H9 (cell line): ENCODE measurements around the gene CAGE1. TPM values are rescaled to one million over a fixed set of nuclear protein-coding genes. Genes with fewer than 3 reads are reported as not detected.
"Not testable (repeated sequence)": the region's sequence is repeated elsewhere in the genome, so short reads cannot be mapped to it uniquely, and the experiment has no call there.

Source experiments
- DNase-seq: peaks from one replicate; pipeline ENCODE4 v3.0.0-alpha.2; 2017
- H2AFZ ChIP-seq: one replicate; pipeline ENCODE4 v1.6.1; 2013; ENCODE audit warnings: mild to moderate bottlenecking, low read length, control low read depth, moderate library complexity
- H2AK5ac ChIP-seq: 2 replicates; pipeline ENCODE4 v1.6.1; 2013; ENCODE audit warnings: low read length, control low read depth, mixed read lengths; ENCODE audit not compliant: insufficient read length
- H2BK120ac ChIP-seq: one replicate; pipeline ENCODE4 v1.6.1; 2013; ENCODE audit warnings: low read depth, mild to moderate bottlenecking, low read length, control low read depth, inconsistent platforms; ENCODE audit not compliant: poor library complexity, severe bottlenecking
- H2BK12ac ChIP-seq: 2 replicates; pipeline ENCODE4 v1.6.1; 2013; ENCODE audit warnings: low read length, control low read depth, mixed read lengths, low read depth; ENCODE audit not compliant: insufficient read length
- H2BK15ac ChIP-seq: 2 replicates; pipeline ENCODE4 v1.6.1; 2013; ENCODE audit warnings: low read depth, low read length, control low read depth
- H2BK20ac ChIP-seq: one replicate; pipeline ENCODE4 v1.6.1; 2013; ENCODE audit warnings: low read depth, mild to moderate bottlenecking, low read length, control low read depth, inconsistent platforms; ENCODE audit not compliant: poor library complexity, severe bottlenecking
- H2BK5ac ChIP-seq: 2 replicates; pipeline ENCODE4 v1.6.1; 2013; ENCODE audit warnings: low read length, control low read depth, mixed read lengths; ENCODE audit not compliant: insufficient read length
- H3K14ac ChIP-seq: 2 replicates; pipeline ENCODE4 v1.6.1; 2013; ENCODE audit warnings: low read length, control low read depth; ENCODE audit not compliant: insufficient read depth
- H3K18ac ChIP-seq: 2 replicates; pipeline ENCODE4 v1.6.1; 2013; ENCODE audit warnings: low read depth, mild to moderate bottlenecking, mixed read lengths, low read length, control low read depth; ENCODE audit not compliant: insufficient read length
- H3K23ac ChIP-seq: 2 replicates; pipeline ENCODE4 v1.6.1; 2013; ENCODE audit warnings: low read length, control low read depth, mixed read lengths, low read depth; ENCODE audit not compliant: insufficient read length
- H3K23me2 ChIP-seq: 2 replicates; pipeline ENCODE4 v1.6.1; 2013; ENCODE audit warnings: low read depth, mild to moderate bottlenecking, mixed read lengths, low read length, control low read depth; ENCODE audit not compliant: insufficient read length, poor library complexity, severe bottlenecking
- H3K27ac ChIP-seq: 2 replicates; pipeline ENCODE4 v1.5.1; 2013; ENCODE audit warnings: low read length, control low read depth, mixed read lengths, low read depth; ENCODE audit not compliant: insufficient read length
- H3K27me3 ChIP-seq: 2 replicates; pipeline ENCODE4 v1.6.1; 2013; ENCODE audit warnings: low read length, control low read depth, inconsistent platforms; ENCODE audit not compliant: insufficient read depth
- H3K4ac ChIP-seq: 2 replicates; pipeline ENCODE4 v1.6.1; 2013; ENCODE audit warnings: low read depth, mild to moderate bottlenecking, control low read depth, inconsistent platforms, low read length, moderate library complexity
- H3K4me1 ChIP-seq: 2 replicates; pipeline ENCODE4 v1.6.1; 2013; ENCODE audit warnings: low read length, control low read depth, inconsistent platforms; ENCODE audit not compliant: insufficient read depth
- H3K4me2 ChIP-seq: 2 replicates; pipeline ENCODE4 v1.6.1; 2013; ENCODE audit warnings: low read length, control low read depth, mixed read lengths; ENCODE audit not compliant: insufficient read length, insufficient read depth
- H3K56ac ChIP-seq: 2 replicates; pipeline ENCODE4 v1.6.1; 2013; ENCODE audit warnings: low read depth, mild to moderate bottlenecking, mixed read lengths, low read length, control low read depth; ENCODE audit not compliant: insufficient read length
- H3K79me1 ChIP-seq: 2 replicates; pipeline ENCODE4 v1.6.1; 2013; ENCODE audit warnings: low read depth, mild to moderate bottlenecking, moderate library complexity, low read length, control low read depth, inconsistent platforms; ENCODE audit not compliant: insufficient read depth, poor library complexity, severe bottlenecking
- H3K79me2 ChIP-seq: 2 replicates; pipeline ENCODE4 v1.6.1; 2013; ENCODE audit warnings: low read length, control low read depth, inconsistent platforms; ENCODE audit not compliant: insufficient read depth
- H3K9ac ChIP-seq: 2 replicates; pipeline ENCODE4 v1.6.1; 2013; ENCODE audit warnings: low read length, control low read depth, mixed read lengths; ENCODE audit not compliant: insufficient read length; ENCODE audit errors: extremely low read depth
- H3K9me3 ChIP-seq: one replicate; pipeline ENCODE4 v1.6.1; 2013; ENCODE audit warnings: low read depth, low read length, inconsistent platforms; ENCODE audit not compliant: control insufficient read depth
- H3T11ph ChIP-seq: one replicate; pipeline ENCODE4 v1.6.1; 2013; ENCODE audit warnings: mild to moderate bottlenecking, low read length, control low read depth, inconsistent platforms
- H4K20me1 ChIP-seq: one replicate; pipeline ENCODE4 v1.6.1; 2013; ENCODE audit not compliant: control insufficient read depth, insufficient read length, insufficient read depth
- H4K5ac ChIP-seq: 2 replicates; pipeline ENCODE4 v1.6.1; 2013; ENCODE audit warnings: low read depth, mild to moderate bottlenecking, mixed read lengths, low read length, control low read depth; ENCODE audit not compliant: insufficient read length
- H4K8ac ChIP-seq: replicated peaks from 2 replicates; pipeline ENCODE4 v1.6.1; 2013; ENCODE audit warnings: low read length, control low read depth, mixed read lengths, low read depth; ENCODE audit not compliant: insufficient read length
- H4K91ac ChIP-seq: 2 replicates; pipeline ENCODE4 v1.6.1; 2013; ENCODE audit warnings: low read depth, mild to moderate bottlenecking, moderate library complexity, mixed read lengths, low read length, control low read depth; ENCODE audit not compliant: insufficient read length
- H3K27ac Mint-ChIP-seq, 3 experiments: 2 replicates in 2 of 3; 3 replicates in 1 of 3; pipeline ENCODE4 v1.8.0; 2020 to 2021; ENCODE audit warnings: mixed read lengths in 3 of 3, mild to moderate bottlenecking in 1 of 3, moderate library complexity in 1 of 3
- H3K27me3 Mint-ChIP-seq: 2 replicates; pipeline ENCODE4 v1.8.0; 2021; ENCODE audit warnings: low read depth, mild to moderate bottlenecking, moderate library complexity, mixed read lengths
- H3K36me3 Mint-ChIP-seq, 3 experiments: 2 replicates in 2 of 3; 3 replicates in 1 of 3; pipeline ENCODE4 v1.8.0; 2020 to 2021; ENCODE audit warnings: low read depth in 3 of 3, mixed read lengths in 3 of 3; ENCODE audit not compliant: insufficient read depth in 1 of 3
- H3K4me1 Mint-ChIP-seq, 2 experiments: 2 replicates each; pipeline ENCODE4 v1.8.0; 2020; ENCODE audit warnings: mixed read lengths in 2 of 2
- H3K4me3 Mint-ChIP-seq, 2 experiments: 2 replicates in 1 of 2; 3 replicates in 1 of 2; pipeline ENCODE4 v1.8.0; 2020 to 2021; ENCODE audit warnings: mild to moderate bottlenecking in 2 of 2, mixed read lengths in 2 of 2, moderate library complexity in 1 of 2
- H3K9me3 Mint-ChIP-seq, 2 experiments: 2 replicates in 1 of 2; 3 replicates in 1 of 2; pipeline ENCODE4 v1.8.0; 2020; ENCODE audit warnings: mild to moderate bottlenecking in 2 of 2, mixed read lengths in 2 of 2, moderate library complexity in 1 of 2
- CTCF ChIP-seq: fragments of 200-600 bp; sonication (generic); conservative IDR thresholded peaks from 3 replicates; pipeline ENCODE4 v1.8.0; 2021; ENCODE audit warnings: antibody characterized with exemption, mild to moderate bottlenecking
- WGBS: extraction: QIAGEN DNeasy Blood & Tissue Kit; methylation state at CpG from one replicate; pipeline ENCODE4 v1.1.7; 2013; ENCODE audit warnings: missing lambda C conversion rate, low lambda C conversion rate, mixed read lengths; ENCODE audit not compliant: insufficient read length; ENCODE audit errors: extremely low coverage; 5-methylcytosine and 5-hydroxymethylcytosine counted together
- total RNA-seq: library from RNA; stranded (reverse); gene quantifications from 2 replicates; pipeline ENCODE4 v1.2.1, GENCODE V29; 2021

CAGE1 gene
- total RNA-seq, 1 experiment from 2014 or later, result 0.28 TPM

GRCh38 chr6:7367408-7367807, 22.1 kb downstream of the CAGE1 start:
- H3K27me3 Mint-ChIP-seq, result peaks cover 2% of the 10 kb centered on the region; the same call in 1 of the 2 replicates
- Histone ChIP-seq H3K27me3 (no peaks in the 10 kb centered on the region), H3K18ac (no peak overlapping the region), H2BK12ac (no peak overlapping the region), H4K5ac (no peak overlapping the region), H3K79me1 (no peaks in the 10 kb centered on the region), H3K4me2 (no peak overlapping the region), H3K4ac (no peak overlapping the region), H3K9ac (no peak overlapping the region), H3K23ac (no peak overlapping the region), H3K14ac (no peak overlapping the region), H3K79me2 (no peaks in the 10 kb centered on the region), H4K20me1 (no peaks in the 10 kb centered on the region), H2BK15ac (no peak overlapping the region), H4K8ac (no peak overlapping the region), H3K9me3 (no peaks in the 10 kb centered on the region), H2BK120ac (no peak overlapping the region), H3K27ac (no peak overlapping the region), H2AFZ (no peak overlapping the region), H4K91ac (no peak overlapping the region), H2BK5ac (no peak overlapping the region), H2AK5ac (no peak overlapping the region), H3K56ac (no peak overlapping the region), H3T11ph (no peak overlapping the region), H3K23me2 (no peaks in the 10 kb centered on the region), H2BK20ac (no peak overlapping the region), H3K4me1 (no peaks in the 10 kb centered on the region)
- TF ChIP-seq CTCF, result no peak
- H3K27ac Mint-ChIP-seq, result no peak overlapping the region
- no CpG with 5 or more reads among the region's 7 CpGs for WGBS
- H3K9me3 Mint-ChIP-seq, result no peaks in the 10 kb centered on the region
- no peak for DNase-seq
- H3K36me3 Mint-ChIP-seq, result no peaks in the 10 kb centered on the region
- H3K4me3 Mint-ChIP-seq, result no peak overlapping the region
- no peaks in the 10 kb centered on the region for H3K4me1 Mint-ChIP-seq

GRCh38 chr6:7351916-7352315, 37.6 kb downstream of the CAGE1 start:
- DNase-seq, H3K27ac Mint-ChIP-seq, H3K9me3 Mint-ChIP-seq, H2BK120ac ChIP-seq, H4K5ac ChIP-seq, H3K4me3 Mint-ChIP-seq, H4K91ac ChIP-seq, H3K23ac ChIP-seq, H3K79me2 ChIP-seq, H4K20me1 ChIP-seq, H3K14ac ChIP-seq, H3K56ac ChIP-seq, H3K9ac ChIP-seq, H2AK5ac ChIP-seq, H3K18ac ChIP-seq, H3K23me2 ChIP-seq, H2BK5ac ChIP-seq, H3K36me3 Mint-ChIP-seq, H2BK12ac ChIP-seq, H3T11ph ChIP-seq, H4K8ac ChIP-seq, H3K4me1 ChIP-seq, H3K9me3 ChIP-seq, H3K4me2 ChIP-seq, H3K27me3 Mint-ChIP-seq, H3K27me3 ChIP-seq, H3K27ac ChIP-seq, H2BK20ac ChIP-seq, H3K79me1 ChIP-seq, H2AFZ ChIP-seq, H3K4ac ChIP-seq, H2BK15ac ChIP-seq: not testable (repeated sequence)
- no CpG with 5 or more reads among the region's 3 CpGs for WGBS
- H3K4me1 Mint-ChIP-seq, result peaks cover 19 to 20% of the 10 kb centered on the region in 2 experiments
